GM13976 (cell line): ENCODE measurements around the gene ING2.
"Not testable (repeated sequence)": the region's sequence is repeated elsewhere in the genome, so short reads cannot be mapped to it uniquely, and the experiment has no call there.

Experiments used
- DNase-seq: peaks from one replicate; pipeline ENCODE4 v3.0.0; 2012; ENCODE audit warnings: low spot score
- CTCF ChIP-seq: IDR thresholded peaks from 2 replicates; pipeline ENCODE4 v1.5.1; 2012; ENCODE audit warnings: borderline replicate concordance, mild to moderate bottlenecking; ENCODE audit not compliant: insufficient read depth; ENCODE audit errors: extremely low read depth, missing control alignments, control extremely low read depth
- in situ Hi-C: fragments of 300-500 bp; cut with MboI; formaldehyde crosslinking; loops from one replicate; pipeline ENCODE4 v1.12.0; 2022; ENCODE audit warnings: low sequenced_read_pairs, mixed read lengths, inconsistent platforms; ENCODE audit not compliant: unreplicated experiment

ING2 gene

GRCh38 chr4:183469285-183469684, 35.6 kb upstream of the ING2 start:
- in situ Hi-C loops: no loop called here
- no peak for DNase-seq
- no peak for TF ChIP-seq CTCF

- TF ChIP-seq CTCF: no peak
- in situ Hi-C loops: no loop called here
- DNase-seq: no peak
Observed at GRCh38 chr4:183469936-183470335, 34.9 kb upstream of the ING2 start.

GRCh38 chr4:183470821-183471220, 34.0 kb upstream of the ING2 start:
- no peak for DNase-seq
- no peak for TF ChIP-seq CTCF
- in situ Hi-C loops: no loop called here

GRCh38 chr4:183471946-183472708, 32.7 kb upstream of the ING2 start:
- peak; percentile 79 for TF ChIP-seq CTCF
- in situ Hi-C loops: no loop called here
- DNase-seq: peak; percentile 73

- no peak for DNase-seq
- in situ Hi-C loops: no loop called here
- TF ChIP-seq CTCF: no peak
Observed at GRCh38 chr4:183478123-183478522, 26.7 kb upstream of the ING2 start.

- TF ChIP-seq CTCF: no peak
- in situ Hi-C loops: no loop called here
- DNase-seq: no peak
Observed at GRCh38 chr4:183478926-183479325, 25.9 kb upstream of the ING2 start.

GRCh38 chr4:183482515-183483095, 22.3 kb upstream of the ING2 start:
- in situ Hi-C loops, DNase-seq: not testable (repeated sequence)
